Fibroblast of villous mesenchyme (primary cell): ENCODE measurements around the gene IL12B. TPM values are rescaled to one million over a fixed set of nuclear protein-coding genes. Genes with fewer than 3 reads are reported as not detected.
A peak's percentile ranks its signal among the peaks of the same experiment; 100 is the strongest.

Experiments used
- DNase-seq: peaks from one replicate; pipeline ENCODE4 v3.0.0-alpha.2; 2010; ENCODE audit warnings: low read depth
- H3K4me3 ChIP-seq: 2 replicates; pipeline ENCODE4 v1.5.1; 2011; ENCODE audit warnings: low read depth, mild to moderate bottlenecking, low read length
- CTCF ChIP-seq: IDR thresholded peaks from 2 replicates; pipeline ENCODE4 v1.5.1; 2012; ENCODE audit warnings: low read depth, mild to moderate bottlenecking, low read length; ENCODE audit not compliant: insufficient read depth
- total RNA-seq: library from RNA; depleted of rRNA; stranded (reverse); fragments of >200 nt; gene quantifications from 2 replicates; pipeline ENCODE4 v1.2.3, GENCODE V29; 2012

The IL12B gene
- total RNA-seq, 1 donor: not detected

GRCh38 chr5:159345861-159346260 lies 15.6 kb upstream of the IL12B start:
- DNase-seq: no peak
- no peak overlapping the region for H3K4me3 ChIP-seq
- no peak for TF ChIP-seq CTCF

GRCh38 chr5:159345336-159345735 lies 15.0 kb upstream of the IL12B start:
- TF ChIP-seq CTCF: no peak
- H3K4me3 ChIP-seq: no peak overlapping the region
- DNase-seq: no peak

GRCh38 chr5:159343295-159344094 lies 13.2 kb upstream of the IL12B start:
- TF ChIP-seq CTCF: no peak
- H3K4me3 ChIP-seq: no peak overlapping the region
- DNase-seq: no peak

DNA sequence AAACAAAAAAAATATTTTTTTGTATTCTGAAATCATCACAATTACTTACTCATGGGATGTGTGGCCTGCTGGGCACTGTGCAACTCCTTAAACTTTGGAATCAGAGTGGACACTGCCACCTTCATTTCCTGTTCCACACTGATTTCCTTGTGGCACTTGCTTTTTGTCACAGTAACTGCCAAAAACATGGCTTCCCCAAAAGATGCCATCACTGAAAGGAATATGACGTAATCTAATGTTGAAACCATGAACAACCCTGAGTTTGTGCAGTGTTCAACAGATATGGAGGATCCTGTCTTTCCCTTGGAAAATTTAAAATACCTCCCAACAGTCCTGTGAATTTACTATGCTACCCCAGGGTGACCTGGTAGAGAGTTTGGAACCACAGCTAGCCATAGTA lies 12.6 kb upstream of the IL12B start:
- DNase-seq: no peak
- H3K4me3 ChIP-seq: no peak overlapping the region
- no peak for TF ChIP-seq CTCF

DNA sequence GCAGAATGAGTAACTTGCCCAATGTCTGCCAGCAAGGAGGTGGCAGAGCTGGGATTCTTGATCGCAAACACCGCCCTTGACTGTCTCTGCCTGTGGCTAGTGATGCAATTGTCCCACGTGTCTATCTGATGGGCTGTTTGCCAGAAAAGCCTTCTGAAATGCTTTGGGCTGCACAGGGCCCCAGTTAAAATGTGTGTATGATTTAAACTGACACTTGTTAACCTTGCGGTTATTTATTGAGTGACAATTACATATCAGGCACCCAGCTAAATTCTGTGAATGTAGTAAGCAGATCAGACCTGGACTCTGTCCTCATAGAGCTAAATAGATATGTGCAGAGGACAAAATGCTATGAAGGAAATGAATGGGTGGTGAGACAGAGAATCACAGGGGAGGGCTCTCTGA lies 11.6 kb upstream of the IL12B start:
- no peak overlapping the region for H3K4me3 ChIP-seq
- peak; percentile 79 for DNase-seq
- no peak for TF ChIP-seq CTCF

GRCh38 chr5:159341145-159341544 lies 10.9 kb upstream of the IL12B start:
- no peak for DNase-seq
- no peak overlapping the region for H3K4me3 ChIP-seq
- no peak for TF ChIP-seq CTCF

- no peak for DNase-seq
Measured at GRCh38 chr5:159340511-159340910, 10.2 kb upstream of the IL12B start.

More at GRCh38 chr5:159340511-159340910, 10.2 kb upstream of the IL12B start:
- no peak overlapping the region for H3K4me3 ChIP-seq
- TF ChIP-seq CTCF: no peak
